ENCODE measurements around the gene PTX3.

Gene PTX3

DNA sequence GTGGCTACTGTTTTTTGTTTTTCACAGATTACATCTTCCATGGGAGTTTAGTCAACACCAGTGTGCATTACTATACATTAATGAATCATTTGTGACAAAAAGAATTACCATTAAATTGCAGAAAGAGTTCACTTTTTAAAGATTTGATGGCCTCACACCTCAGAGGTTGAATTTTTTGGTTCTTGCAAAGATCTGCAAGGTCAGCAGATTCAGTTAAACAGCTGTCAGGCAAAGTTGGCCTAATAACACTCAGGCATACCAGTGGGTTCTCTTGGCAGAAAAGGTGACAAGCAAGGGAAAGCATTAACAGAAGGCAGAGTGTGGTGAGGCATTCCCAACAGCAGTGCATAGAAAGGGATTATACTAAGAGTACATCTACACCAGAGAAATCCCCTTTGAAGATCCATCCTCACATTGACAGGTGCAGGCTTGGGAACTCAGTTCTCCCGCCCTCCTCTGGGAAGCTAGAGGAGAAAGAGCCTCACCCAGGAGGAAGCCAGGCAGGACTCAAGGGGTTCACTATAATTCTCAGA, 24.3 kb upstream of the PTX3 start:
- Histone ChIP-seq H4K91ac (ENCODE audit: low read depth, low read length, poor library complexity) (no peak overlapping the region), H3K9ac (ENCODE audit: low read depth, low read length, poor library complexity) (no peak overlapping the region), H3K36me3 (replicated peaks in 1 of 2; ENCODE audit: control insufficient read depth in 2 of 2, insufficient read depth in 2 of 2, low read length in 2 of 2) (peaks cover 0 to 2% of the 10 kb centered on the region in 2 donors), H3K4me1 (ENCODE audit: control insufficient read depth in 2 of 2, insufficient read depth in 1 of 2, low read depth in 1 of 2, low read length in 2 of 2) (peaks cover 0 to 3% of the 10 kb centered on the region in 2 donors), H3K79me1 (ENCODE audit: low read depth, low read length) (no peaks in the 10 kb centered on the region), H3K27me3 (ENCODE audit: control insufficient read depth in 3 of 3, insufficient read depth in 3 of 3, low read depth in 1 of 3, low read length in 3 of 3) (no peaks in the 10 kb centered on the region), H3K14ac (ENCODE audit: low read length) (no peak overlapping the region), H2BK120ac (ENCODE audit: low read depth, low read length) (no peak overlapping the region), H3K18ac (ENCODE audit: low read length) (no peak overlapping the region), H3K23ac (ENCODE audit: low read depth, low read length, poor library complexity) (no peak overlapping the region), H3K4me3 (ENCODE audit: low read length in 2 of 2) (no peak overlapping the region), H2BK12ac (ENCODE audit: low read length) (no peak overlapping the region), H2AFZ (ENCODE audit: low read length) (no peak overlapping the region), H3K27ac (replicated peaks; ENCODE audit: low read length) (no peak overlapping the region), H2BK15ac (ENCODE audit: low read length) (no peak overlapping the region), H2AK5ac (ENCODE audit: low read depth, low read length) (no peak overlapping the region), H3K9me3 (replicated peaks in 1 of 2; ENCODE audit: control insufficient read depth in 2 of 2, insufficient read depth in 1 of 2, low read depth in 1 of 2, low read length in 2 of 2) (peaks cover 0 to 9% of the 10 kb centered on the region in 2 donors), H3K4me2 (ENCODE audit: insufficient read depth, low read length, poor library complexity, severe bottlenecking) (no peak overlapping the region), H3K4ac (ENCODE audit: low read length) (no peak overlapping the region), H4K8ac (ENCODE audit: low read depth, low read length) (no peak overlapping the region), H2BK5ac (ENCODE audit: low read length) (no peak overlapping the region)
- DNase-seq (ENCODE audit: low spot score), result no peak
- no CpG with 5 or more reads among the region's 1 CpG for WGBS, 2 donors (ENCODE audit: extremely low coverage in 2 of 2, insufficient read length in 2 of 2, insufficient replicate concordance in 1 of 2)

DNA sequence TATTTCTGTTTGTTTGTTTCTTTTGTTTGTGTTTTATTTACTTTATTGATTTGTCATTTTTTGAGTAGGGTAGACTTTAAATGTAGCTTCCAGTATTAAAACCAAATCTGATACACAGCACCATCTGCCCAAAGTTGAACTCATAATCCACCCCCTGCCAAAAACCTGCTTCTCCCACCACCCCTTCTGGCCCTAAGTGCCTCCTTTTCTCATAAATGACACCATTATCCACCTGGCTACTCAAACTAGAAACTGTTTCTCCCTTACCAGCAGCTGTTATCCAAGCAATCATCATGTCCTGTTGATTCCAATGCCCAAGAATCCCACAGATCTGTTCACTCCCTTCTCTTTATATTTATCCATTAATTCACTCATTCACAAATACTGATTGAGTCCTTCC, 21.8 kb upstream of the PTX3 start:
- H3K4ac ChIP-seq (ENCODE audit: low read length), result no peak overlapping the region
- peaks cover 0 to 9% of the 10 kb centered on the region in 2 donors for H3K9me3 ChIP-seq (replicated peaks in 1 of 2; ENCODE audit: control insufficient read depth in 2 of 2, insufficient read depth in 1 of 2, low read depth in 1 of 2, low read length in 2 of 2)
- H3K79me1 ChIP-seq (ENCODE audit: low read depth, low read length), result no peaks in the 10 kb centered on the region
- H3K23ac ChIP-seq (ENCODE audit: low read depth, low read length, poor library complexity), result no peak overlapping the region
- H2BK5ac ChIP-seq (ENCODE audit: low read length), result no peak overlapping the region
- no peak overlapping the region for H3K4me3 ChIP-seq (ENCODE audit: low read length in 2 of 2)
- H3K14ac ChIP-seq (ENCODE audit: low read length), result no peak overlapping the region
- no peak for DNase-seq (ENCODE audit: low spot score)
- no peaks in the 10 kb centered on the region for H3K27me3 ChIP-seq (ENCODE audit: control insufficient read depth in 3 of 3, insufficient read depth in 3 of 3, low read depth in 1 of 3, low read length in 3 of 3)
- H2BK12ac ChIP-seq (ENCODE audit: low read length), result no peak overlapping the region
- H3K4me2 ChIP-seq (ENCODE audit: insufficient read depth, low read length, poor library complexity, severe bottlenecking), result no peak overlapping the region
- H2AFZ ChIP-seq (ENCODE audit: low read length), result no peak overlapping the region
- no peak overlapping the region for H4K8ac ChIP-seq (ENCODE audit: low read depth, low read length)
- peaks cover 0 to 3% of the 10 kb centered on the region in 2 donors for H3K4me1 ChIP-seq (ENCODE audit: control insufficient read depth in 2 of 2, insufficient read depth in 1 of 2, low read depth in 1 of 2, low read length in 2 of 2)
- H2BK120ac ChIP-seq (ENCODE audit: low read depth, low read length), result no peak overlapping the region
- peaks cover 0 to 2% of the 10 kb centered on the region in 2 donors for H3K36me3 ChIP-seq (replicated peaks in 1 of 2; ENCODE audit: control insufficient read depth in 2 of 2, insufficient read depth in 2 of 2, low read length in 2 of 2)
- H4K91ac ChIP-seq (ENCODE audit: low read depth, low read length, poor library complexity), result no peak overlapping the region
- no peak overlapping the region for H3K18ac ChIP-seq (ENCODE audit: low read length)
- no peak overlapping the region for H2AK5ac ChIP-seq (ENCODE audit: low read depth, low read length)
- H3K9ac ChIP-seq (ENCODE audit: low read depth, low read length, poor library complexity), result no peak overlapping the region
- no peak overlapping the region for H3K27ac ChIP-seq (replicated peaks; ENCODE audit: low read length)
- no peak overlapping the region for H2BK15ac ChIP-seq (ENCODE audit: low read length)

DNA sequence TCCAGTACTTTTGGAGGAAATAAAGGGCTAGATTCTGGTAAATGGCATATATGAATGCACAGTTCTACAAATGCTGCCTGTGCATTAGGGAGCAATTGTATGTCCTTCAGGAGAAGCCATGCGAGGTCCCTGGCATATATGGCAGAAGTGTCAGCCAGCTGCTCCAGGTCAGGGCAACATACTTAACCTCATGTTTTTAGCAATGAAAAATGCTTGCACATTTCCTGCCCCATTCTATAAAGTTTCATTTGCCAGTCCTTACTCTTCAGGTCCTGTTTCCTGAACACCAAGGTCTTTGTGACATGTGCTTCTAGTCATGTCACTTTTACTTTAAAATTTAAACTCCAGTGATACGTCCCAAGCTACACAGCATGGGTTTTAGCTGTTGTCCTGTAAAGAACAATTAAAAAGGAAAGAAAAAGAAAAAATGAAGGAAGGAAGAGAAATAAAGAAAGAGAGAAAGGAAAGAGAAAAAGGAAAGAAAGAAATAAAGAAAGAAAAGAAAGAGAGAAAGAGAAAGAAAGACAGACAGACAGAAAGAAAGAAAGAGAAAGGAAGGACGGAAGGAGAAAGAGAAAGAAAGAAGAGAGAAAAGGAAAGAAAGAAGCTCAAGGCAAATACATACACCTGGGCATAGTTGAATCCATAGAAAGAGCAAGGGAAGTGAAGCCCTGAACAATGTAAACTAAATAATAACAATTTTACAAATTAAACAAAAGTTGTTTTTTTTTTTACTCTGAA, 20.1 kb upstream of the PTX3 start:
- H3K4me3 ChIP-seq (ENCODE audit: low read length in 2 of 2), result no peak overlapping the region
- no peak overlapping the region for H2BK15ac ChIP-seq (ENCODE audit: low read length)
- H3K9ac ChIP-seq (ENCODE audit: low read depth, low read length, poor library complexity), result no peak overlapping the region
- no peak overlapping the region for H2BK12ac ChIP-seq (ENCODE audit: low read length)
- peaks cover 0 to 9% of the 10 kb centered on the region in 2 donors for H3K9me3 ChIP-seq (replicated peaks in 1 of 2; ENCODE audit: control insufficient read depth in 2 of 2, insufficient read depth in 1 of 2, low read depth in 1 of 2, low read length in 2 of 2)
- no peak overlapping the region for H3K4ac ChIP-seq (ENCODE audit: low read length)
- no peak overlapping the region for H2AK5ac ChIP-seq (ENCODE audit: low read depth, low read length)
- peaks cover 0 to 2% of the 10 kb centered on the region in 2 donors for H3K36me3 ChIP-seq (replicated peaks in 1 of 2; ENCODE audit: control insufficient read depth in 2 of 2, insufficient read depth in 2 of 2, low read length in 2 of 2)
- H3K4me1 ChIP-seq (ENCODE audit: control insufficient read depth in 2 of 2, insufficient read depth in 1 of 2, low read depth in 1 of 2, low read length in 2 of 2), result peaks cover 0 to 3% of the 10 kb centered on the region in 2 donors
- H3K23ac ChIP-seq (ENCODE audit: low read depth, low read length, poor library complexity), result no peak overlapping the region
- H4K8ac ChIP-seq (ENCODE audit: low read depth, low read length), result no peak overlapping the region
- DNase-seq (ENCODE audit: low spot score), result no peak
- no peaks in the 10 kb centered on the region for H3K27me3 ChIP-seq (ENCODE audit: control insufficient read depth in 3 of 3, insufficient read depth in 3 of 3, low read depth in 1 of 3, low read length in 3 of 3)
- no peak overlapping the region for H2BK5ac ChIP-seq (ENCODE audit: low read length)
- no peak overlapping the region for H3K4me2 ChIP-seq (ENCODE audit: insufficient read depth, low read length, poor library complexity, severe bottlenecking)
- no peaks in the 10 kb centered on the region for H3K79me1 ChIP-seq (ENCODE audit: low read depth, low read length)
- no peak overlapping the region for H3K27ac ChIP-seq (replicated peaks; ENCODE audit: low read length)
- H3K18ac ChIP-seq (ENCODE audit: low read length), result no peak overlapping the region
- no CpG with 5 or more reads among the region's 3 CpGs for WGBS, 2 donors (ENCODE audit: extremely low coverage in 2 of 2, insufficient read length in 2 of 2, insufficient replicate concordance in 1 of 2)
- H4K91ac ChIP-seq (ENCODE audit: low read depth, low read length, poor library complexity), result no peak overlapping the region
- H3K14ac ChIP-seq (ENCODE audit: low read length), result no peak overlapping the region
- no peak overlapping the region for H2AFZ ChIP-seq (ENCODE audit: low read length)
- no peak overlapping the region for H2BK120ac ChIP-seq (ENCODE audit: low read depth, low read length)

- Histone ChIP-seq H3K23ac (ENCODE audit: low read depth, low read length, poor library complexity) (no peak overlapping the region), H3K27me3 (ENCODE audit: control insufficient read depth in 3 of 3, insufficient read depth in 3 of 3, low read depth in 1 of 3, low read length in 3 of 3) (no peaks in the 10 kb centered on the region), H2BK5ac (ENCODE audit: low read length) (no peak overlapping the region), H4K8ac (ENCODE audit: low read depth, low read length) (no peak overlapping the region), H3K4me1 (ENCODE audit: control insufficient read depth in 2 of 2, insufficient read depth in 1 of 2, low read depth in 1 of 2, low read length in 2 of 2) (peaks cover 0 to 3% of the 10 kb centered on the region in 2 donors), H3K79me1 (ENCODE audit: low read depth, low read length) (no peaks in the 10 kb centered on the region), H3K9ac (ENCODE audit: low read depth, low read length, poor library complexity) (no peak overlapping the region), H3K14ac (ENCODE audit: low read length) (no peak overlapping the region), H3K27ac (replicated peaks; ENCODE audit: low read length) (no peak overlapping the region), H2AK5ac (ENCODE audit: low read depth, low read length) (no peak overlapping the region), H2BK15ac (ENCODE audit: low read length) (no peak overlapping the region), H3K9me3 (replicated peaks in 1 of 2; ENCODE audit: control insufficient read depth in 2 of 2, insufficient read depth in 1 of 2, low read depth in 1 of 2, low read length in 2 of 2) (peaks cover 0 to 10% of the 10 kb centered on the region in 2 donors), H3K4me2 (ENCODE audit: insufficient read depth, low read length, poor library complexity, severe bottlenecking) (no peak overlapping the region), H3K18ac (ENCODE audit: low read length) (no peak overlapping the region), H3K36me3 (replicated peaks in 1 of 2; ENCODE audit: control insufficient read depth in 2 of 2, insufficient read depth in 2 of 2, low read length in 2 of 2) (no peaks in the 10 kb centered on the region), H2BK120ac (ENCODE audit: low read depth, low read length) (no peak overlapping the region), H3K4me3 (ENCODE audit: low read length in 2 of 2) (no peak overlapping the region), H4K91ac (ENCODE audit: low read depth, low read length, poor library complexity) (no peak overlapping the region), H2AFZ (ENCODE audit: low read length) (no peak overlapping the region), H3K4ac (ENCODE audit: low read length) (no peak overlapping the region), H2BK12ac (ENCODE audit: low read length) (no peak overlapping the region)
- no CpG with 5 or more reads among the region's 2 CpGs for WGBS, 2 donors (ENCODE audit: extremely low coverage in 2 of 2, insufficient read length in 2 of 2, insufficient replicate concordance in 1 of 2)
- DNase-seq (ENCODE audit: low spot score), result no peak
Observed at GRCh38 chr3:157417247-157417646, 19.4 kb upstream of the PTX3 start.

All from neuronal stem cell (in vitro differentiated cells).